Measurements from ENCODE around the gene ARHGAP20. TPM values are rescaled to one million over a fixed set of nuclear protein-coding genes. Genes with fewer than 3 reads are reported as not detected.

ARHGAP20 gene
- total and polyA plus RNA-seq, 2 experiments from 2014 or later, result 0.31 TPM; not detected in 1

DNA sequence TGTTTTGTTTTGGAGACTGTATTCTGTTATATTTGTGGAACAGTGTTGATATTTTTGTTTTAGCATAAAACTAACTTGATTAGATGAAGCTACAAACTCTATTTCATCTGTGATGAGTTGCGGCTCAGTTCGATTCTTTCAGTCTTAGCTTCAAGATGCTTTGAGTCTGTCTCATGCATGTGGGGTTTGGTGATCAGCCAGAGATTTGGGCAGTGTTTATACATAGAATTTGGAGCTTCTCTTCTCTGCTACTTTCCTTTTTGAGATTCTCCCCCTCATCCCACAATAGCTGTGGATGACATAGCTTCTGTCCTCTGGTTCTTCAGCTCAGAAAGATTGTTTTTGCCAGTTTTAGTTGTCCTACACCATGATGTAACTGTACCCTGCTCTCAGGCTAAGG, 90.4 kb downstream of the ARHGAP20 start:
- Histone ChIP-seq H3K27me3 (ENCODE audit: insufficient read depth) (no peaks in the 10 kb centered on the region), H3F3A (replicated peaks; ENCODE audit: low read depth) (no peaks in the 10 kb centered on the region), H4K20me1 (replicated peaks; ENCODE audit: insufficient read depth) (no peaks in the 10 kb centered on the region), H3K4me3 (no peak overlapping the region), H3K4me2 (no peak overlapping the region), H3K4me1 (ENCODE audit: insufficient read depth) (no peaks in the 10 kb centered on the region), H3K79me2 (replicated peaks; ENCODE audit: insufficient read depth) (no peaks in the 10 kb centered on the region), H3K27ac (ENCODE audit: low read depth) (no peak overlapping the region), H2AFZ (no peak overlapping the region), H3K36me3 (ENCODE audit: insufficient read depth) (no peaks in the 10 kb centered on the region), H3K9me2 (ENCODE audit: insufficient read depth) (no peaks in the 10 kb centered on the region)
- peaks cover 7% of the 10 kb centered on the region for H3K9me3 Mint-ChIP-seq
- no peak overlapping the region for H3K27ac Mint-ChIP-seq
- H3K36me3 Mint-ChIP-seq (ENCODE audit: low read depth), result no peaks in the 10 kb centered on the region
- H3K27me3 Mint-ChIP-seq (ENCODE audit: insufficient read depth, low read depth, poor library complexity), result no peaks in the 10 kb centered on the region
- H3K4me3 Mint-ChIP-seq, result no peak overlapping the region
- ATAC-seq, result no peak
- DNase-seq (ENCODE audit: low spot score), result no peak
- no peaks in the 10 kb centered on the region for H3K4me1 Mint-ChIP-seq
- TF ChIP-seq, protein P1, sequence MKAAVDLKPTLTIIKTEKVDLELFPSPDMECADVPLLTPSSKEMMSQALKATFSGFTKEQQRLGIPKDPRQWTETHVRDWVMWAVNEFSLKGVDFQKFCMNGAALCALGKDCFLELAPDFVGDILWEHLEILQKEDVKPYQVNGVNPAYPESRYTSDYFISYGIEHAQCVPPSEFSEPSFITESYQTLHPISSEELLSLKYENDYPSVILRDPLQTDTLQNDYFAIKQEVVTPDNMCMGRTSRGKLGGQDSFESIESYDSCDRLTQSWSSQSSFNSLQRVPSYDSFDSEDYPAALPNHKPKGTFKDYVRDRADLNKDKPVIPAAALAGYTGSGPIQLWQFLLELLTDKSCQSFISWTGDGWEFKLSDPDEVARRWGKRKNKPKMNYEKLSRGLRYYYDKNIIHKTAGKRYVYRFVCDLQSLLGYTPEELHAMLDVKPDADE (IDR thresholded peaks at IDR 0.05), result no peak
- TF ChIP-seq, protein P2, sequence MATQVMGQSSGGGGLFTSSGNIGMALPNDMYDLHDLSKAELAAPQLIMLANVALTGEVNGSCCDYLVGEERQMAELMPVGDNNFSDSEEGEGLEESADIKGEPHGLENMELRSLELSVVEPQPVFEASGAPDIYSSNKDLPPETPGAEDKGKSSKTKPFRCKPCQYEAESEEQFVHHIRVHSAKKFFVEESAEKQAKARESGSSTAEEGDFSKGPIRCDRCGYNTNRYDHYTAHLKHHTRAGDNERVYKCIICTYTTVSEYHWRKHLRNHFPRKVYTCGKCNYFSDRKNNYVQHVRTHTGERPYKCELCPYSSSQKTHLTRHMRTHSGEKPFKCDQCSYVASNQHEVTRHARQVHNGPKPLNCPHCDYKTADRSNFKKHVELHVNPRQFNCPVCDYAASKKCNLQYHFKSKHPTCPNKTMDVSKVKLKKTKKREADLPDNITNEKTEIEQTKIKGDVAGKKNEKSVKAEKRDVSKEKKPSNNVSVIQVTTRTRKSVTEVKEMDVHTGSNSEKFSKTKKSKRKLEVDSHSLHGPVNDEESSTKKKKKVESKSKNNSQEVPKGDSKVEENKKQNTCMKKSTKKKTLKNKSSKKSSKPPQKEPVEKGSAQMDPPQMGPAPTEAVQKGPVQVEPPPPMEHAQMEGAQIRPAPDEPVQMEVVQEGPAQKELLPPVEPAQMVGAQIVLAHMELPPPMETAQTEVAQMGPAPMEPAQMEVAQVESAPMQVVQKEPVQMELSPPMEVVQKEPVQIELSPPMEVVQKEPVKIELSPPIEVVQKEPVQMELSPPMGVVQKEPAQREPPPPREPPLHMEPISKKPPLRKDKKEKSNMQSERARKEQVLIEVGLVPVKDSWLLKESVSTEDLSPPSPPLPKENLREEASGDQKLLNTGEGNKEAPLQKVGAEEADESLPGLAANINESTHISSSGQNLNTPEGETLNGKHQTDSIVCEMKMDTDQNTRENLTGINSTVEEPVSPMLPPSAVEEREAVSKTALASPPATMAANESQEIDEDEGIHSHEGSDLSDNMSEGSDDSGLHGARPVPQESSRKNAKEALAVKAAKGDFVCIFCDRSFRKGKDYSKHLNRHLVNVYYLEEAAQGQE (IDR thresholded peaks at IDR 0.05; ENCODE audit: unreplicated experiment), result no peak
- TF ChIP-seq JUNB (IDR thresholded peaks at IDR 0.05; ENCODE audit: unreplicated experiment), result no peak
- TF ChIP-seq, protein P3, sequence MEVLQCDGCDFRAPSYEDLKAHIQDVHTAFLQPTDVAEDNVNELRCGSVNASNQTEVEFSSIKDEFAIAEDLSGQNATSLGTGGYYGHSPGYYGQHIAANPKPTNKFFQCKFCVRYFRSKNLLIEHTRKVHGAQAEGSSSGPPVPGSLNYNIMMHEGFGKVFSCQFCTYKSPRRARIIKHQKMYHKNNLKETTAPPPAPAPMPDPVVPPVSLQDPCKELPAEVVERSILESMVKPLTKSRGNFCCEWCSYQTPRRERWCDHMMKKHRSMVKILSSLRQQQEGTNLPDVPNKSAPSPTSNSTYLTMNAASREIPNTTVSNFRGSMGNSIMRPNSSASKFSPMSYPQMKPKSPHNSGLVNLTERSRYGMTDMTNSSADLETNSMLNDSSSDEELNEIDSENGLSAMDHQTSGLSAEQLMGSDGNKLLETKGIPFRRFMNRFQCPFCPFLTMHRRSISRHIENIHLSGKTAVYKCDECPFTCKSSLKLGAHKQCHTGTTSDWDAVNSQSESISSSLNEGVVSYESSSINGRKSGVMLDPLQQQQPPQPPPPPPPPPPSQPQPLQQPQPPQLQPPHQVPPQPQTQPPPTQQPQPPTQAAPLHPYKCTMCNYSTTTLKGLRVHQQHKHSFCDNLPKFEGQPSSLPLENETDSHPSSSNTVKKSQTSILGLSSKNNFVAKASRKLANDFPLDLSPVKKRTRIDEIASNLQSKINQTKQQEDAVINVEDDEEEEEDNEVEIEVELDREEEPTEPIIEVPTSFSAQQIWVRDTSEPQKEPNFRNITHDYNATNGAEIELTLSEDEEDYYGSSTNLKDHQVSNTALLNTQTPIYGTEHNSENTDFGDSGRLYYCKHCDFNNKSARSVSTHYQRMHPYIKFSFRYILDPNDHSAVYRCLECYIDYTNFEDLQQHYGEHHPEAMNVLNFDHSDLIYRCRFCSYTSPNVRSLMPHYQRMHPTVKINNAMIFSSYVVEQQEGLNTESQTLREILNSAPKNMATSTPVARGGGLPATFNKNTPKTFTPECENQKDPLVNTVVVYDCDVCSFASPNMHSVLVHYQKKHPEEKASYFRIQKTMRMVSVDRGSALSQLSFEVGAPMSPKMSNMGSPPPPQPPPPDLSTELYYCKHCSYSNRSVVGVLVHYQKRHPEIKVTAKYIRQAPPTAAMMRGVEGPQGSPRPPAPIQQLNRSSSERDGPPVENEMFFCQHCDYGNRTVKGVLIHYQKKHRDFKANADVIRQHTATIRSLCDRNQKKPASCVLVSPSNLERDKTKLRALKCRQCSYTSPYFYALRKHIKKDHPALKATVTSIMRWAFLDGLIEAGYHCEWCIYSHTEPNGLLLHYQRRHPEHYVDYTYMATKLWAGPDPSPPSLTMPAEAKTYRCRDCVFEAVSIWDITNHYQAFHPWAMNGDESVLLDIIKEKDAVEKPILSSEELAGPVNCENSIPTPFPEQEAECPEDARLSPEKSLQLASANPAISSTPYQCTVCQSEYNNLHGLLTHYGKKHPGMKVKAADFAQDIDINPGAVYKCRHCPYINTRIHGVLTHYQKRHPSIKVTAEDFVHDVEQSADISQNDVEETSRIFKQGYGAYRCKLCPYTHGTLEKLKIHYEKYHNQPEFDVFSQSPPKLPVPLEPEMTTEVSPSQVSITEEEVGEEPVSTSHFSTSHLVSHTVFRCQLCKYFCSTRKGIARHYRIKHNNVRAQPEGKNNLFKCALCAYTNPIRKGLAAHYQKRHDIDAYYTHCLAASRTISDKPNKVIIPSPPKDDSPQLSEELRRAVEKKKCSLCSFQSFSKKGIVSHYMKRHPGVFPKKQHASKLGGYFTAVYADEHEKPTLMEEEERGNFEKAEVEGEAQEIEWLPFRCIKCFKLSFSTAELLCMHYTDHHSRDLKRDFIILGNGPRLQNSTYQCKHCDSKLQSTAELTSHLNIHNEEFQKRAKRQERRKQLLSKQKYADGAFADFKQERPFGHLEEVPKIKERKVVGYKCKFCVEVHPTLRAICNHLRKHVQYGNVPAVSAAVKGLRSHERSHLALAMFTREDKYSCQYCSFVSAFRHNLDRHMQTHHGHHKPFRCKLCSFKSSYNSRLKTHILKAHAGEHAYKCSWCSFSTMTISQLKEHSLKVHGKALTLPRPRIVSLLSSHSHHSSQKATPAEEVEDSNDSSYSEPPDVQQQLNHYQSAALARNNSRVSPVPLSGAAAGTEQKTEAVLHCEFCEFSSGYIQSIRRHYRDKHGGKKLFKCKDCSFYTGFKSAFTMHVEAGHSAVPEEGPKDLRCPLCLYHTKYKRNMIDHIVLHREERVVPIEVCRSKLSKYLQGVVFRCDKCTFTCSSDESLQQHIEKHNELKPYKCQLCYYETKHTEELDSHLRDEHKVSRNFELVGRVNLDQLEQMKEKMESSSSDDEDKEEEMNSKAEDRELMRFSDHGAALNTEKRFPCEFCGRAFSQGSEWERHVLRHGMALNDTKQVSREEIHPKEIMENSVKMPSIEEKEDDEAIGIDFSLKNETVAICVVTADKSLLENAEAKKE (CRISPR knock-in tag; IDR thresholded peaks at IDR 0.05), result no peak
- no peak for TF ChIP-seq EZH2phosphoT487 (IDR thresholded peaks at IDR 0.05; ENCODE audit: unreplicated experiment)
- TF ChIP-seq ZNF331 (CRISPR knock-in tag; IDR thresholded peaks at IDR 0.05; ENCODE audit: low read depth), result no peak
- TF ChIP-seq STAT1 (IDR thresholded peaks at IDR 0.05; ENCODE audit: unreplicated experiment), result no peak
- TF ChIP-seq CREB1 (CRISPR knock-in tag; IDR thresholded peaks at IDR 0.05; ENCODE audit: low read depth), result no peak
- TF ChIP-seq CTCF (conservative IDR thresholded peaks at IDR 0.05; ENCODE audit: low read depth in 2 of 2), result no peak
- no peak for TF ChIP-seq EZH2 (IDR thresholded peaks at IDR 0.05; ENCODE audit: low read depth, unreplicated experiment)
- TF ChIP-seq NANOG (IDR thresholded peaks at IDR 0.05; ENCODE audit: borderline replicate concordance), result no peak
- no peak for TF ChIP-seq POLR2AphosphoS5 (IDR thresholded peaks at IDR 0.05; ENCODE audit: low read depth)
- no peak for TF ChIP-seq ZNF114 (CRISPR knock-in tag; IDR thresholded peaks at IDR 0.05)

Measured in GM23338 (cell line).